RWPE2 (cell line): ENCODE measurements around the gene CCDC116.

ENCODE experiments used
- ATAC-seq: fragments of 200-7000 bp; cut with Tn5 transposase; 3 replicates; pipeline ENCODE4 v1.9.1; 2021; ENCODE audit warnings: low read depth
- DNase-seq: peaks from one replicate; pipeline ENCODE4 v3.0.0-alpha.2; 2020; ENCODE audit warnings: low spot score
- H3K27ac ChIP-seq: fragments of 450-650 bp; 2 replicates; pipeline ENCODE4 v1.5.1; 2017; ENCODE audit warnings: mild to moderate bottlenecking; ENCODE audit not compliant: poor library complexity, severe bottlenecking
- H3K27me3 ChIP-seq: fragments of 250-450 bp; sonication (Bioruptor Pico); 2 replicates; pipeline ENCODE4 v1.5.1; 2021; ENCODE audit warnings: mild to moderate bottlenecking, moderate library complexity; ENCODE audit not compliant: insufficient read depth, poor library complexity, severe bottlenecking
- H3K36me3 ChIP-seq: fragments of 250-450 bp; sonication (Bioruptor Pico); 2 replicates; pipeline ENCODE4 v1.5.1; 2020; ENCODE audit warnings: low read depth, mild to moderate bottlenecking, moderate library complexity
- H3K4me1 ChIP-seq: fragments of 250-450 bp; sonication (Bioruptor Pico); 2 replicates; pipeline ENCODE4 v1.5.1; 2021; ENCODE audit warnings: mild to moderate bottlenecking, moderate library complexity; ENCODE audit not compliant: insufficient read depth, poor library complexity, severe bottlenecking
- H3K4me3 ChIP-seq: fragments of 250-450 bp; sonication (Bioruptor Pico); 2 replicates; pipeline ENCODE4 v1.5.1; 2021; ENCODE audit warnings: mild to moderate bottlenecking, moderate library complexity; ENCODE audit not compliant: severe bottlenecking
- H3K9me3 ChIP-seq: fragments of 250-450 bp; sonication (Bioruptor Pico); 2 replicates; pipeline ENCODE4 v1.5.1; 2021; ENCODE audit warnings: mild to moderate bottlenecking, moderate library complexity; ENCODE audit not compliant: severe bottlenecking
- TF ChIP-seq, protein P1 (sequence below): fragments of 450-650 bp; IDR thresholded peaks from one replicate; pipeline ENCODE4 v1.5.1; 2017; ENCODE audit warnings: mild to moderate bottlenecking, moderate library complexity; ENCODE audit not compliant: poor library complexity, severe bottlenecking

Gene CCDC116

DNA sequence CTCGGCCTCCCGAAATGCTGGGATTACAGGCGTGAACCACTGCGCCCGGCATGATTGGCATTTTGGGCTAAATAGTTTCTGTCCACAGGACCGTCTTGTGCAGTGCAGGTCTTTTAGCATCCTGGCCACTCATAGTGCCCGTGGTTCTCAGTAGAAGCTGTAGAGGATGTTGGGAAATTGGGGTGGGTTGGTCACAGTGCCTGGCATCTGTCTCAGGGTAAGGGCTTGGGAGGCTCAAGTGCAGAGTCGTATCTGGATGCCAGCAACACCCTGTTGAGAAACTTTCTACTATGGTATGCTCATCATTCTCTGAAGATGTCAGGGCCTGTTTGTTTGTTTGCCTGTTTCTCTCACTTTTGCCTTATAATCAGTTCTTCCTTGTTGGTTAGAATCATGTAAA lies 43.2 kb upstream of the CCDC116 start:
- DNase-seq (no peak), ATAC-seq (no peak)
- TF ChIP-seq, protein P1, sequence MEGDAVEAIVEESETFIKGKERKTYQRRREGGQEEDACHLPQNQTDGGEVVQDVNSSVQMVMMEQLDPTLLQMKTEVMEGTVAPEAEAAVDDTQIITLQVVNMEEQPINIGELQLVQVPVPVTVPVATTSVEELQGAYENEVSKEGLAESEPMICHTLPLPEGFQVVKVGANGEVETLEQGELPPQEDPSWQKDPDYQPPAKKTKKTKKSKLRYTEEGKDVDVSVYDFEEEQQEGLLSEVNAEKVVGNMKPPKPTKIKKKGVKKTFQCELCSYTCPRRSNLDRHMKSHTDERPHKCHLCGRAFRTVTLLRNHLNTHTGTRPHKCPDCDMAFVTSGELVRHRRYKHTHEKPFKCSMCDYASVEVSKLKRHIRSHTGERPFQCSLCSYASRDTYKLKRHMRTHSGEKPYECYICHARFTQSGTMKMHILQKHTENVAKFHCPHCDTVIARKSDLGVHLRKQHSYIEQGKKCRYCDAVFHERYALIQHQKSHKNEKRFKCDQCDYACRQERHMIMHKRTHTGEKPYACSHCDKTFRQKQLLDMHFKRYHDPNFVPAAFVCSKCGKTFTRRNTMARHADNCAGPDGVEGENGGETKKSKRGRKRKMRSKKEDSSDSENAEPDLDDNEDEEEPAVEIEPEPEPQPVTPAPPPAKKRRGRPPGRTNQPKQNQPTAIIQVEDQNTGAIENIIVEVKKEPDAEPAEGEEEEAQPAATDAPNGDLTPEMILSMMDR, result no peak
- Histone ChIP-seq H3K4me3 (no peak overlapping the region), H3K4me1 (no peaks in the 10 kb centered on the region), H3K27ac (no peak overlapping the region), H3K36me3 (peaks cover 20% of the 10 kb centered on the region), H3K27me3 (no peaks in the 10 kb centered on the region), H3K9me3 (no peaks in the 10 kb centered on the region)

DNA sequence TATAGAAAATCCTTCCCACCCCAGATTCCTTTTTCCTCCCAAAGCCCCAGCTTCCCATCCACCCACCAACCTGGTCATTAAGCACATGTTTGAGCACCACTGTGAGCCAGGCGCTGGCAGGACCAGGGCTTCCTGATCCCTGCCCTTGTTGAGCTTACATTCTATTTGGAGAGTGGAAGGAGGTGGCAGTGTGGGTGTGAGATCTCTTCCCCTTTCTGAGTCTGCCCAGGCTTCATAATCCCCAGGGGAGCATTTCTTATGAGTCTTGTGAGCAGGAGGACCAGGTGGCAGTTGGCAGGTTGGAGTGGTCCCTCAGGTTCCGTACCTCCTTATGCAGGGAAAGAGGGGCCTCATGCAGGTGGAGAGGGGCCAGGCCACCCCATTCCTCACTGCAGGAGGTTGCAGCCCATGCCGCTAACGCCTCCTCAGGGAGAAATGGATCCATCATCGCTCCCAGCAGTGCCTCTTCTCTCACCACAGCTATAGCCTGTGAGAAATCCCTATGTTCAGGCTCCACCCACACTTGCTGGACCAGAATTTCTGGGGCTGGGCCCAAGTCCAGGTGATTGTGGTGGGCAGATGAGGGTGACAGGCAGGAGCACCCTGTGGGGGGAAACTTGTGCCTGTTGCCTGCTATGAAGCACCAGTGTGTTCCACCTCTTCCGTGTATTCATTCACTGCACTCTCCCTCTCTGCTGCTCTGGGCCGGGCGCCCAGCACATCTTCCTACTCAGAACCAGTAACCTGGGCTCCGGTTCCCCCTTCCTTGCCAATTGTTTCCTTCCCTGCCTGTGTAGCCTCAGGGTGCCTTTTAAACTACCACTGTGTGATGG lies 41.5 kb upstream of the CCDC116 start:
- Histone ChIP-seq H3K36me3 (peaks cover 33% of the 10 kb centered on the region), H3K9me3 (no peaks in the 10 kb centered on the region), H3K4me3 (no peak overlapping the region), H3K4me1 (no peaks in the 10 kb centered on the region), H3K27ac (no peak overlapping the region), H3K27me3 (no peaks in the 10 kb centered on the region)
- no peak for DNase-seq
- TF ChIP-seq, protein P1, result no peak
- ATAC-seq, result no peak

DNA sequence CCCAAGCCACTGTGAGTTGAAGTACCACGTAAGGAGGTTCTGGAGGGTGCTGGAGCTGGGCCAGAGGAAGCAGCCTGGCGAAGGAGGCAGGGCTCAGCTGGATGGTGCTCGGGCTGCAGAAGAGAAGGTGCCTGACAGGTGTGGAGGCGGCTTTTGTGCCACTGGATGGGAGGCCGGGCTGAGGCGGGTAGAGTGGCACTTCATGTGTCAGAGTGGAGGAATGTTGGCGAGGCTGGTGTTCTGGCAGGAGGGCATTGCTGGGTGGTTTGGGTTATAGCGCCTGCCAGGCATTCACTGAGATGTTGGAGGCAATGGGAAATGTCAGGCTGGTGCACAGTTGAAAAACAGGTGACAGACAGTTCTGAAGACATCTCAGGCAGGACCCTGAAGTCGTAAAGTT lies 40.9 kb upstream of the CCDC116 start:
- ATAC-seq (peak; percentile 29; the same call in 1 of the 3 replicates), DNase-seq (no peak)
- H3K4me3 ChIP-seq, result no peak overlapping the region
- H3K36me3 ChIP-seq, result peaks cover 39% of the 10 kb centered on the region
- no peak overlapping the region for H3K27ac ChIP-seq
- H3K27me3 ChIP-seq, result no peaks in the 10 kb centered on the region
- no peaks in the 10 kb centered on the region for H3K9me3 ChIP-seq
- TF ChIP-seq, protein P1, result no peak
- H3K4me1 ChIP-seq, result no peaks in the 10 kb centered on the region

DNA sequence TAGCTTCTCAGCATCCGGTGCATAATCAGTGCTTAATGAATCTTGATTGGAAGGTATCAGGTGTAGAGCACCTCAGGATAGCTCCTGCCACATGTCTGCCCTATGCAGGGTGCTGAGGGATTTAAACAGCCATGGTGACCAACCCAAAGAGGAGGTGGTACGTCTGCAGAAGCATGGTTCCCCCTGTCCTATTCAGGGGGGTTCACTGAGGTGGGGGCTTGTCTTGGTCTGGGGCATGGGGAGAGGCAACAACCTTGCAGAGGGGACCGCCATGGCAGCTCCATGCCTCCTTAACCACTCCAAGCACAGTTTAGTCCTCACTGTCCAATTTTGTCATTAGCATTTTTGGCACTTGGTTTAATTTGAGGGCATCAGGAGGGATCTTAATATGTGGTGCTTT lies 40.1 kb upstream of the CCDC116 start:
- peaks cover 46% of the 10 kb centered on the region for H3K36me3 ChIP-seq
- TF ChIP-seq, protein P1, result no peak

More for the DNA sequence above, 40.1 kb upstream of the CCDC116 start:
- Histone ChIP-seq H3K4me1 (no peaks in the 10 kb centered on the region), H3K9me3 (no peaks in the 10 kb centered on the region), H3K4me3 (no peak overlapping the region), H3K27ac (no peak overlapping the region), H3K27me3 (no peaks in the 10 kb centered on the region)
- DNase-seq, result no peak
- ATAC-seq, result no peak
